Measurements from ENCODE around the gene GSC. TPM values are rescaled to one million over a fixed set of nuclear protein-coding genes. Genes with fewer than 3 reads are reported as not detected.

Gene GSC
- total RNA-seq, 1 donor, result not detected

GRCh38 chr14:94724993-94725392, 44.9 kb downstream of the GSC start:
- H3K4me3 ChIP-seq (ENCODE audit: low read depth, low read length), result no peak overlapping the region
- no peak for TF ChIP-seq CTCF (IDR thresholded peaks at IDR 0.05; ENCODE audit: insufficient read depth, low read depth, low read length)
- no peak for DNase-seq (ENCODE audit: low read depth)

- no peak for DNase-seq (ENCODE audit: low read depth)
- no peak overlapping the region for H3K4me3 ChIP-seq (ENCODE audit: low read depth, low read length)
- no peak for TF ChIP-seq CTCF (IDR thresholded peaks at IDR 0.05; ENCODE audit: insufficient read depth, low read depth, low read length)
Measured at GRCh38 chr14:94722397-94722796, 47.5 kb downstream of the GSC start.

Other genes with a start within 250 kb of the GSC start
- not detected in 2 replicates for gene SERPINA4, start 208.7 kb downstream of the GSC start, total RNA-seq
- gene SERPINA5, start 188.7 kb downstream of the GSC start, total RNA-seq, result not detected in 2 replicates
- 0.32 TPM in 1 of 2 replicates, not detected in the other for gene SERPINA3, start 157.7 kb downstream of the GSC start, total RNA-seq

All from fibroblast of villous mesenchyme (primary cell).